ENCODE results near the gene CAMKK1. TPM values are rescaled to one million over a fixed set of nuclear protein-coding genes. Genes with fewer than 3 reads are reported as not detected.

The CAMKK1 gene
- total and polyA plus RNA-seq, 9 of the 15 experiments (the other 6 are each of a cell fraction or from before 2014, with no cell fraction given) = 0.34 to 7.5 (median 4.9) TPM

GRCh38 chr17:3815925-3816324 lies 76.9 kb downstream of the CAMKK1 start:
- Histone ChIP-seq H3K27ac (ENCODE audit: extremely low read depth, low read depth, low read length) (no peak overlapping the region), H4K20me1 (replicated peaks; ENCODE audit: control insufficient read depth, insufficient read depth, low read length) (no peaks in the 10 kb centered on the region), H3K79me2 (ENCODE audit: control insufficient read depth, insufficient read depth, low read length) (no peaks in the 10 kb centered on the region), H3K9me1 (ENCODE audit: control insufficient read depth, insufficient read depth, low read length) (no peaks in the 10 kb centered on the region), H3K9me3 (replicated peaks; ENCODE audit: control insufficient read depth, insufficient read depth, low read depth, low read length) (no peaks in the 10 kb centered on the region), H3K9ac (ENCODE audit: insufficient read depth in 1 of 2, low read depth in 2 of 2, low read length in 2 of 2) (no peak overlapping the region), H3K4me3 (no peak overlapping the region), H3K27me3 (ENCODE audit: control insufficient read depth in 2 of 2, insufficient read depth in 2 of 2, low read length in 2 of 2) (no peaks in the 10 kb centered on the region), H3K4me1 (replicated peaks in 1 of 2; ENCODE audit: control insufficient read depth in 2 of 2, insufficient read depth in 2 of 2, low read length in 2 of 2) (no peaks in the 10 kb centered on the region; a peak in 1 of 5 replicates), H3K4me2 (ENCODE audit: insufficient read depth, low read length) (no peak overlapping the region), H3K36me3 (ENCODE audit: control insufficient read depth, insufficient read depth, low read length) (peaks cover 81% of the 10 kb centered on the region; the same call in 2 of the 3 replicates), H2AFZ (ENCODE audit: low read depth, low read length) (no peak overlapping the region)
- no peak for FAIRE-seq
- WGBS (ENCODE audit: insufficient coverage, low coverage, missing lambda C conversion rate) = 77% methylated on average over 7 of the region's 7 CpGs
- ChIA-PET POLR2A (no interaction called here), CTCF (ENCODE audit: low intra/inter-chr PET ratio) (no interaction called here)
- DNase-seq (ENCODE audit: extremely low read depth in 1 of 4, low spot score in 3 of 4) = no peak
- TF ChIP-seq TAF9B (IDR thresholded peaks at IDR 0.05; ENCODE audit: partially characterized antibody) (no peak), TFAM (CRISPR knock-in tag; conservative IDR thresholded peaks at IDR 0.05) (no peak), TAF15 (IDR thresholded peaks at IDR 0.05; ENCODE audit: low read depth, low read length) (no peak), MNT (conservative IDR thresholded peaks at IDR 0.05) (no peak), BCL6 (CRISPR knock-in tag; IDR thresholded peaks at IDR 0.05) (no peak), MAFG (tag; conservative IDR thresholded peaks at IDR 0.05) (no peak), ZSCAN29 (IDR thresholded peaks at IDR 0.05) (no peak), SETDB1 (IDR thresholded peaks at IDR 0.05; ENCODE audit: low read length) (no peak), ZEB2 (IDR thresholded peaks at IDR 0.05) (no peak), FOXP4 (CRISPR knock-in tag; IDR thresholded peaks at IDR 0.05; ENCODE audit: borderline replicate concordance) (no peak), ZNF766 (CRISPR knock-in tag; conservative IDR thresholded peaks at IDR 0.05) (no peak), ATF4 (CRISPR knock-in tag; IDR thresholded peaks at IDR 0.05) (no peak), ERF (CRISPR knock-in tag; IDR thresholded peaks at IDR 0.05) (no peak)
- BruUV-seq (replicated peaks) = no TSS peak
- intact Hi-C loops (cut with micrococcal nuclease) (no loop called here), in situ Hi-C loops (cut with MboI) (no loop called here)
- no peak for ATAC-seq
